ENCODE results near the gene GALNT14. TPM values are rescaled to one million over a fixed set of nuclear protein-coding genes. Genes with fewer than 3 reads are reported as not detected.

The GALNT14 gene
- total and polyA plus RNA-seq, 9 of the 15 experiments (the other 6 are each of a cell fraction or from before 2014, with no cell fraction given), result 0.11 TPM; not detected in 8

DNA sequence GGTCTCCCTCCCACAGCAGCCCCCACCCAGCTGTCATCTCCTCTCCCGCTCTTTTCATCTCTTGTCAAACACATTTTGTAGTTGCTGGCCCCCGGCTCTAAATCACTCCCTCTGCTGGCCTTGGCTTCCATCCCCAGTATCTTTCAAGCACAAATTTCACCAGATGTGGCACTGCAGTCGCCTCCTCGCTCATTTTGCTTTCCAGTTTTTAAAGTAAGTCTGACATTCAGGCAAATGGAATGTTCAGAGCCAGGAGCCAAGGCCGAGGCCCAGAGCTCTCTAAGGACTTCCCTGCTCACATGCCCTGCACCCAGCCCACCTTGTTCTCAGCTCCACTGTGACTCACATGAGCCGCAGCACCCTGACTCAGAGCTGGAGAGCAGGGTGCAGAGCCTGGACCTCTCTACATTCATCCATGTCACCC is 158.4 kb downstream of the GALNT14 start:
- 2% methylated on average over 6 of the region's 6 CpGs for WGBS (ENCODE audit: insufficient coverage, low coverage, missing lambda C conversion rate)

More for the DNA sequence above, 158.4 kb downstream of the GALNT14 start:
- DNase-seq (ENCODE audit: extremely low read depth in 1 of 4, low spot score in 3 of 4), result no peak
- Histone ChIP-seq H3K27ac (ENCODE audit: extremely low read depth, low read depth, low read length) (no peak overlapping the region), H3K9ac (ENCODE audit: insufficient read depth in 1 of 2, low read depth in 2 of 2, low read length in 2 of 2) (no peak overlapping the region; a peak in 1 of 4 replicates), H3K9me1 (ENCODE audit: control insufficient read depth, insufficient read depth, low read length) (no peaks in the 10 kb centered on the region), H4K20me1 (replicated peaks; ENCODE audit: control insufficient read depth, insufficient read depth, low read length) (no peaks in the 10 kb centered on the region), H3K27me3 (ENCODE audit: control insufficient read depth in 2 of 2, insufficient read depth in 2 of 2, low read length in 2 of 2) (peaks cover 0 to 27% of the 10 kb centered on the region in 2 experiments; a peak in 2 of 5 replicates), H3K4me1 (replicated peaks in 1 of 2; ENCODE audit: control insufficient read depth in 2 of 2, insufficient read depth in 2 of 2, low read length in 2 of 2) (no peaks in the 10 kb centered on the region), H3K4me3 (no peak overlapping the region), H2AFZ (ENCODE audit: low read depth, low read length) (no peak overlapping the region), H3K79me2 (ENCODE audit: control insufficient read depth, insufficient read depth, low read length) (no peaks in the 10 kb centered on the region), H3K9me3 (replicated peaks; ENCODE audit: control insufficient read depth, insufficient read depth, low read depth, low read length) (no peaks in the 10 kb centered on the region), H3K36me3 (ENCODE audit: control insufficient read depth, insufficient read depth, low read length) (no peaks in the 10 kb centered on the region), H3K4me2 (ENCODE audit: insufficient read depth, low read length) (no peak overlapping the region)
- in situ Hi-C loops (cut with MboI) (no loop called here), intact Hi-C loops (cut with micrococcal nuclease) (no loop called here)
- FAIRE-seq, result no peak
- TF ChIP-seq CLOCK (CRISPR knock-in tag; IDR thresholded peaks at IDR 0.05; ENCODE audit: borderline replicate concordance) (no peak), RAD21 (CRISPR knock-in tag; conservative IDR thresholded peaks at IDR 0.05 in 1 of 2, IDR thresholded peaks at IDR 0.05 in 1 of 2) (no peak)
- TF ChIP-seq, protein P1, sequence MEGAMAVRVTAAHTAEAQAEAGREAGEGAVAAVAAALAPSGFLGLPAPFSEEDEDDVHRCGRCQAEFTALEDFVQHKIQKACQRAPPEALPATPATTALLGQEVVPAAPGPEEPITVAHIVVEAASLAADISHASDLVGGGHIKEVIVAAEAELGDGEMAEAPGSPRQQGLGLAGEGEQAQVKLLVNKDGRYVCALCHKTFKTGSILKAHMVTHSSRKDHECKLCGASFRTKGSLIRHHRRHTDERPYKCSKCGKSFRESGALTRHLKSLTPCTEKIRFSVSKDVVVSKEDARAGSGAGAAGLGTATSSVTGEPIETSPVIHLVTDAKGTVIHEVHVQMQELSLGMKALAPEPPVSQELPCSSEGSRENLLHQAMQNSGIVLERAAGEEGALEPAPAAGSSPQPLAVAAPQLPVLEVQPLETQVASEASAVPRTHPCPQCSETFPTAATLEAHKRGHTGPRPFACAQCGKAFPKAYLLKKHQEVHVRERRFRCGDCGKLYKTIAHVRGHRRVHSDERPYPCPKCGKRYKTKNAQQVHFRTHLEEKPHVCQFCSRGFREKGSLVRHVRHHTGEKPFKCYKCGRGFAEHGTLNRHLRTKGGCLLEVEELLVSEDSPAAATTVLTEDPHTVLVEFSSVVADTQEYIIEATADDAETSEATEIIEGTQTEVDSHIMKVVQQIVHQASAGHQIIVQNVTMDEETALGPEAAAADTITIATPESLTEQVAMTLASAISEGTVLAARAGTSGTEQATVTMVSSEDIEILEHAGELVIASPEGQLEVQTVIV (CRISPR knock-in tag; IDR thresholded peaks at IDR 0.05; ENCODE audit: borderline replicate concordance), result no peak
- TF ChIP-seq, protein P2, sequence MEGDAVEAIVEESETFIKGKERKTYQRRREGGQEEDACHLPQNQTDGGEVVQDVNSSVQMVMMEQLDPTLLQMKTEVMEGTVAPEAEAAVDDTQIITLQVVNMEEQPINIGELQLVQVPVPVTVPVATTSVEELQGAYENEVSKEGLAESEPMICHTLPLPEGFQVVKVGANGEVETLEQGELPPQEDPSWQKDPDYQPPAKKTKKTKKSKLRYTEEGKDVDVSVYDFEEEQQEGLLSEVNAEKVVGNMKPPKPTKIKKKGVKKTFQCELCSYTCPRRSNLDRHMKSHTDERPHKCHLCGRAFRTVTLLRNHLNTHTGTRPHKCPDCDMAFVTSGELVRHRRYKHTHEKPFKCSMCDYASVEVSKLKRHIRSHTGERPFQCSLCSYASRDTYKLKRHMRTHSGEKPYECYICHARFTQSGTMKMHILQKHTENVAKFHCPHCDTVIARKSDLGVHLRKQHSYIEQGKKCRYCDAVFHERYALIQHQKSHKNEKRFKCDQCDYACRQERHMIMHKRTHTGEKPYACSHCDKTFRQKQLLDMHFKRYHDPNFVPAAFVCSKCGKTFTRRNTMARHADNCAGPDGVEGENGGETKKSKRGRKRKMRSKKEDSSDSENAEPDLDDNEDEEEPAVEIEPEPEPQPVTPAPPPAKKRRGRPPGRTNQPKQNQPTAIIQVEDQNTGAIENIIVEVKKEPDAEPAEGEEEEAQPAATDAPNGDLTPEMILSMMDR (IDR thresholded peaks at IDR 0.05 in 2 of 3, conservative IDR thresholded peaks at IDR 0.05 in 1 of 3; ENCODE audit: insufficient read depth in 2 of 3, low read depth in 1 of 3, low read length in 3 of 3), result peak; percentile 14 to 56 (median 28); a peak in 4 of 6 replicates
- ChIA-PET POLR2A (no interaction called here), CTCF (ENCODE audit: low intra/inter-chr PET ratio) (no interaction called here)
- ATAC-seq, result no peak
- no TSS peak for BruUV-seq (replicated peaks)
